Choroid plexus epithelial cell (primary cell): ENCODE measurements around the gene AKNA.

Source experiments
- DNase-seq: peaks from one replicate; pipeline ENCODE4 v3.0.0-alpha.2; 2010; ENCODE audit warnings: low read depth
- H3K4me3 ChIP-seq: 2 replicates; pipeline ENCODE4 v1.5.1; 2011; ENCODE audit warnings: low read depth, mild to moderate bottlenecking, control low read depth, low read length, moderate library complexity
- TF ChIP-seq, protein P1 (sequence below): conservative IDR thresholded peaks from 2 replicates; pipeline ENCODE4 v1.5.1; 2011; ENCODE audit warnings: low read depth, mild to moderate bottlenecking, control low read depth, inconsistent platforms, low read length, moderate library complexity

The AKNA gene, protein sequence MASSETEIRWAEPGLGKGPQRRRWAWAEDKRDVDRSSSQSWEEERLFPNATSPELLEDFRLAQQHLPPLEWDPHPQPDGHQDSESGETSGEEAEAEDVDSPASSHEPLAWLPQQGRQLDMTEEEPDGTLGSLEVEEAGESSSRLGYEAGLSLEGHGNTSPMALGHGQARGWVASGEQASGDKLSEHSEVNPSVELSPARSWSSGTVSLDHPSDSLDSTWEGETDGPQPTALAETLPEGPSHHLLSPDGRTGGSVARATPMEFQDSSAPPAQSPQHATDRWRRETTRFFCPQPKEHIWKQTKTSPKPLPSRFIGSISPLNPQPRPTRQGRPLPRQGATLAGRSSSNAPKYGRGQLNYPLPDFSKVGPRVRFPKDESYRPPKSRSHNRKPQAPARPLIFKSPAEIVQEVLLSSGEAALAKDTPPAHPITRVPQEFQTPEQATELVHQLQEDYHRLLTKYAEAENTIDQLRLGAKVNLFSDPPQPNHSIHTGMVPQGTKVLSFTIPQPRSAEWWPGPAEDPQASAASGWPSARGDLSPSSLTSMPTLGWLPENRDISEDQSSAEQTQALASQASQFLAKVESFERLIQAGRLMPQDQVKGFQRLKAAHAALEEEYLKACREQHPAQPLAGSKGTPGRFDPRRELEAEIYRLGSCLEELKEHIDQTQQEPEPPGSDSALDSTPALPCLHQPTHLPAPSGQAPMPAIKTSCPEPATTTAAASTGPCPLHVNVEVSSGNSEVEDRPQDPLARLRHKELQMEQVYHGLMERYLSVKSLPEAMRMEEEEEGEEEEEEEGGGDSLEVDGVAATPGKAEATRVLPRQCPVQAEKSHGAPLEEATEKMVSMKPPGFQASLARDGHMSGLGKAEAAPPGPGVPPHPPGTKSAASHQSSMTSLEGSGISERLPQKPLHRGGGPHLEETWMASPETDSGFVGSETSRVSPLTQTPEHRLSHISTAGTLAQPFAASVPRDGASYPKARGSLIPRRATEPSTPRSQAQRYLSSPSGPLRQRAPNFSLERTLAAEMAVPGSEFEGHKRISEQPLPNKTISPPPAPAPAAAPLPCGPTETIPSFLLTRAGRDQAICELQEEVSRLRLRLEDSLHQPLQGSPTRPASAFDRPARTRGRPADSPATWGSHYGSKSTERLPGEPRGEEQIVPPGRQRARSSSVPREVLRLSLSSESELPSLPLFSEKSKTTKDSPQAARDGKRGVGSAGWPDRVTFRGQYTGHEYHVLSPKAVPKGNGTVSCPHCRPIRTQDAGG (N-terminal part only)

DNA sequence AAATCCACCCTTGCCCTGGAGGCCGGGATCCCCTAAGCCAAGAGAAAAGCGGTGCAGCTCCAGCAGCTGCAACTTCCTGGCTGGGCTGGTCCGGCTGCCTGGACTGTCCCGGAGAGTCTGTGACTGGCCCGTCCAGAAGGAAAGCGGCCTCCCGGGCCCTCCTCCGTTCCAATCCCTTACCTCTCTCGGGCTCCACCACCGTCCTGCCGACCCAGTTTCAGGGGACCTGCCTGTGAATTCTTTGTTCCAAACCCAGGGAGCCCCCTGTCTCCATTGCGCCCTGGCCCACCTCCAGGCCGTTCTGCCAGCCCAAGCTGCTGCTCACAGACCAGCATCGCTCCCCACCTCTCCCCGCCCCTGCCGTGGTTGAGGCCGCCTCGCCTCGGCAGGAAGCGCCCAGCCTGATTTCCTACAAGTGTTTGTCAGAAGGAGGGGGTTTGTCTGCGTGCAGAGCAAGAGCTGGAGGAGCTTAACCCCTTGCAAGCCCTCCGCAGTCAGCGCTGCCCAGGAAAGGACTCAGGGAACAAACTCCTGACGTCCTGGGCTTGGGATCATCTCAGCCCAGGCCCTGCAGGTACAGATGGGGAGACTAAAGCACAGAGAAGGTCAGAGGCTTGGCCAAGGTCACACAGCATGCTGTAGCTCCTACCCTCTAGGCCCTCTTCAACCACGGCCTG lies at the start of gene AKNA:
AKNA (minus strand) TSS at position 303 of the 677 bp plus-strand sequence. CDS start 6,649 bp downstream, outside the sequence.
- peak within 1 kb of the TSS; percentile 74 for H3K4me3 ChIP-seq
- DNase-seq = peak; percentile 85
- TF ChIP-seq, protein P1, sequence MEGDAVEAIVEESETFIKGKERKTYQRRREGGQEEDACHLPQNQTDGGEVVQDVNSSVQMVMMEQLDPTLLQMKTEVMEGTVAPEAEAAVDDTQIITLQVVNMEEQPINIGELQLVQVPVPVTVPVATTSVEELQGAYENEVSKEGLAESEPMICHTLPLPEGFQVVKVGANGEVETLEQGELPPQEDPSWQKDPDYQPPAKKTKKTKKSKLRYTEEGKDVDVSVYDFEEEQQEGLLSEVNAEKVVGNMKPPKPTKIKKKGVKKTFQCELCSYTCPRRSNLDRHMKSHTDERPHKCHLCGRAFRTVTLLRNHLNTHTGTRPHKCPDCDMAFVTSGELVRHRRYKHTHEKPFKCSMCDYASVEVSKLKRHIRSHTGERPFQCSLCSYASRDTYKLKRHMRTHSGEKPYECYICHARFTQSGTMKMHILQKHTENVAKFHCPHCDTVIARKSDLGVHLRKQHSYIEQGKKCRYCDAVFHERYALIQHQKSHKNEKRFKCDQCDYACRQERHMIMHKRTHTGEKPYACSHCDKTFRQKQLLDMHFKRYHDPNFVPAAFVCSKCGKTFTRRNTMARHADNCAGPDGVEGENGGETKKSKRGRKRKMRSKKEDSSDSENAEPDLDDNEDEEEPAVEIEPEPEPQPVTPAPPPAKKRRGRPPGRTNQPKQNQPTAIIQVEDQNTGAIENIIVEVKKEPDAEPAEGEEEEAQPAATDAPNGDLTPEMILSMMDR = no peak

DNA sequence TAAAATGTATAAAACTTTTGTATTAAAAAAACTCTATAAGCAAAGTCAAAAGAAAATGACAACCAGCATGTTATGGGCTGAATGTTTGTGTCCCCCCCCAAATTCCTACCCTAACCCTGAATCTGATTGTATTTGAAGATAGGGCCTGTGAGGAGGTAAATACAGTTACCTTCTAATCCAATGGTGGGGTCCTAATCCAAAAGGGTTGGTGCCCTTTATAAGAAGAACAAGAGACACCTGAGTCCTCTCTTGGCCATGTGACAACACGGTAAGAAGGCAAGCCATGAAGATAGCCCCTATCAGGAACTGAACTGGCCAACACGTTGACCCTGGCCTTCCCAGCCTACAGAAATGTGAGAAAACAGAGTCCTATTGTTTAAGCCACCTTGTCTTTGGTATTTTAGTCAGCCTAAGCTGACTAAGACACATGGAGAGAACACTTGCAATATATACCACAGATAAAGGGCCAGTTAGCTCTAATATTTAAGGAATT lies 49.7 kb upstream of the AKNA start:
- no peak overlapping the region for H3K4me3 ChIP-seq
- DNase-seq = no peak
- TF ChIP-seq, protein P1 = no peak

DNA sequence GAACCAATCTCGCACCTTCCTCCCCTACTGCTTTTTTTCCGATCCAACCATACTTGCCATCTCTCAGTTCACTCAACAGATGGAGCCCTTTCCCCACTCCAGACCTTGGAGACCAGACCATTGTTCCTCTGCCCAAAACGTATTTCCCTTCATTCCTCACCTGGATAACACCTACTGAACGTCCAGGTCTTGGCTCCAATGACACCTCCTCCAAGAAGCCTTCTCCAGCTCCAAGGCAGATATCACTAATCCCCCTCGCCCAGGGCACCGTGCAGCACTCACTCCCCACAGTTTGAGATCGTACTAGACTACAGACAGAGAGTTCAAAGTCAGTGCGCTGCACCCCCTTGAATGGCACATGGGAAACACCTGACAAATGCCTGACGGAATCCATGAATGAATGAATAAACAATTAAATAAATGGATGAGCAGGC lies 47.1 kb upstream of the AKNA start:
- H3K4me3 ChIP-seq = no peak overlapping the region
- DNase-seq = peak; percentile 64
- TF ChIP-seq, protein P1 = peak; percentile 84

DNA sequence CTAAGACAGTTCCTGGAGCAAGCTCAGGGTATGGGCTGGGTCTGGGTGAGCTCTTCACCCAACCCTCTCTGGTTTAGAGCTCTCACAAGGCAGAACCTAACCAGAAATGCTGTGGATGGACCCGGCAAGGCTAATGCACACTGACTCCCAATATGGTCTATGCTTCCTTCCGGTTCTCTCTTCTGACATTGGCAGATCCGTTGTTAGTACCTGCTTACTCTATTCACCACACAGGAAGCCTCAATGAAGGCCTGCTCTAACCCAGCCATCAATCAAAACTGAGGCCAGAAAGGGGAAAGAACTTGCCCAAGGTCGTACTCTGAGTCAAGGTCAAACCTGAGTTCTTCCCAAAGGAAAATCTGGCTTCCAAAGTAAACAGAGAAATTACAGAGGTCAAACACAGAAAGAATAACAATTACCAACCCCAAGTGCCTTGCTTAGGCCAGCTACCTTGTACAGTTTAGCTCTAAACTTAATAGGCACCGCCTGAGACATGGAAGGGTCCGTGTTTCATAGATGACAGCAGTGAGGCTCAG lies 46.0 kb upstream of the AKNA start:
- no peak for DNase-seq
- TF ChIP-seq, protein P1 = no peak
- H3K4me3 ChIP-seq = no peak overlapping the region

DNA sequence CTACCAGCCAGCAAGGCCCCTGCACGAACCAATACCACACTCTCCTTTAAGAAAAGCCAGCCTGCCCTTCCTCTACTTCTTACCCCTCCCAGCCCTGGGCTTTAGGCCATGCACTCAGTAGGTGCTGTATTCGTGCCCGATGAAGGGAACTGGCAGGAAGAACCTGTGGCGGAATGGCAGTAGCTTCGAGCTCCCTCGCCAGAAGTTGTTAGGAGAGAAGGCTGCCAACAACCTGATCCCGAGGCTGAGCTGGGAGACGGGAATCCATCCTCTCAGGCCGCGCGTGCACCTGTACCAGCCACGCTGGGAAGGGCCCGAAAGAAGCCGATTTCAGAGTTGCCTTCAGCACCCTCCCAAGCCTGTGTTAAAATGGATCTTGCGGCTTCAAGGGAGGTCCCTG lies 45.3 kb upstream of the AKNA start:
- DNase-seq = no peak
- H3K4me3 ChIP-seq = no peak overlapping the region
- TF ChIP-seq, protein P1 = no peak
